OCI-LY3 (cell line): Measurements from ENCODE around the gene ZNF467.
A peak's percentile ranks its signal among the peaks of the same experiment; 100 is the strongest.

Experiments
- H2AFZ ChIP-seq: fragments of 200-600, 300-600 bp; shearing (Covaris generic); 2 replicates; pipeline ENCODE4 v1.6.0; 2014; ENCODE audit warnings: antibody characterized with exemption, low read depth, low read length
- H3K27ac ChIP-seq: fragments of 200-600, 300-600 bp; sonication (generic); 2 replicates; pipeline ENCODE4 v1.5.1; 2014; ENCODE audit warnings: mild to moderate bottlenecking, low read length, moderate library complexity, mixed read lengths
- H3K27me3 ChIP-seq: fragments of 200-600, 300-600 bp; sonication (generic); 2 replicates; pipeline ENCODE4 v1.6.1; 2014; ENCODE audit warnings: low read depth, low read length, mixed read lengths
- H3K36me3 ChIP-seq: fragments of 200-600, 300-600 bp; sonication (generic); replicated peaks from 2 replicates; pipeline ENCODE3; 2014; ENCODE audit warnings: low read depth, low read length, mixed read lengths
- H3K4me1 ChIP-seq: fragments of 300-600, 200-600 bp; sonication (generic); 2 replicates; pipeline ENCODE4 v1.6.1; 2014; ENCODE audit warnings: low read length, mixed read lengths
- H3K4me2 ChIP-seq: fragments of 200-600, 300-600 bp; sonication (generic); 2 replicates; pipeline ENCODE4 v1.6.1; 2014; ENCODE audit warnings: low read length, mixed read lengths
- H3K4me3 ChIP-seq: fragments of 300-600, 200-600 bp; sonication (generic); 2 replicates; pipeline ENCODE4 v1.5.1; 2014; ENCODE audit warnings: antibody characterized with exemption, mild to moderate bottlenecking, low read length, moderate library complexity
- H3K79me2 ChIP-seq: fragments of 300-600, 200-600 bp; shearing (Covaris generic); 2 replicates; pipeline ENCODE4 v1.6.1; 2014; ENCODE audit warnings: mild to moderate bottlenecking, low read length, mixed read lengths
- H3K9ac ChIP-seq: fragments of 300-600, 200-600 bp; shearing (Covaris generic); 2 replicates; pipeline ENCODE4 v1.6.0; 2014; ENCODE audit warnings: mild to moderate bottlenecking, low read length, moderate library complexity
- H3K9me3 ChIP-seq: fragments of 200-600, 300-600 bp; shearing (Covaris generic); 2 replicates; pipeline ENCODE4 v1.6.1; 2014; ENCODE audit warnings: low read length, mixed read lengths; ENCODE audit not compliant: insufficient read depth
- H4K20me1 ChIP-seq: fragments of 200-600, 300-600 bp; sonication (generic); 2 replicates; pipeline ENCODE4 v1.6.1; 2016; ENCODE audit warnings: low read length, mixed read lengths; ENCODE audit not compliant: insufficient read depth
- EZH2phosphoT487 ChIP-seq: fragments of 200-600 bp; shearing (Covaris generic); IDR thresholded peaks from 2 replicates; pipeline ENCODE4 v1.6.1; 2018; ENCODE audit warnings: antibody characterized with exemption, mixed run types, low read depth
- TF ChIP-seq, protein P1 (sequence below): fragments of 200-600, 300-600 bp; sonication (generic); IDR thresholded peaks from 2 replicates; pipeline ENCODE4 v1.5.1; 2014; ENCODE audit warnings: antibody characterized with exemption, low read length, low read depth

ZNF467 gene

DNA sequence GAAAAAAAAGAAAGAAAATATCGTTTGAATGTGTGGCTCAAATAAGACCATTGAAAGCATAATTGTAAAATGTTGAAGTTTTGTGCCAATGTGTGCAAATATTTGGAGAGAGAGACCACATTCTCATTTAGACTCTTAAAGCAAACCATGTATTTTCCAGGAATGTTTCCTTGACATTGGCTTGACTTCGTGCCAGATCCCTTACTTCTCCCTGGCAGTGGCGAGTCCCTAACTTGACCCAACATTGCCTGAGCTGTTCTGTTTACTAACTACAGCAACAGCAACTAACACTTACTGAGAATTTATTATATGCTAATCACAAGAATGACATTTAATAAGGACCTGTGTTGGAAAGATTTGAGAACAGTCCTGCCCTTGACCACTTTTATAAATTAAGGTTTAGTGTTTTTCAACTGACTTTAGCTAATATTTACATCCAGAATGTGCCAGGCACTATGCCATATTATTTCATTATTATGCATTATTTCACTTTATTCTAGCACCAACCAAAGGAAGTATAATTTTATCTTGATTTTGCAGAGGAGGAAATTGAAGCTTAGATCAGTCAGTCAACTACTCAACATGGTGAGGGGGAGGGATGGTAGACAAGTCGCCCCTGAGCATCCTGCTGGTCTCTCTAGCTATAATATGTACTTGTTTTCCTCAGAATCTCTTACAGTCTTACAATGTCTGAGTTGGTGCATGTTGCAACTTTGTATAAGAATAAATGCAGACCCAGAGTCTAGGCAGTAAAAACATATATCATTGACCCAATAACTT is 29.7 kb downstream of the ZNF467 start:
- H3K79me2 ChIP-seq, result no peaks in the 10 kb centered on the region
- no peaks in the 10 kb centered on the region for H3K9me3 ChIP-seq
- no peak overlapping the region for H3K27ac ChIP-seq
- H2AFZ ChIP-seq, result no peak overlapping the region
- no peak overlapping the region for H3K4me2 ChIP-seq
- no peak overlapping the region for H3K9ac ChIP-seq
- H4K20me1 ChIP-seq, result no peaks in the 10 kb centered on the region
- H3K4me1 ChIP-seq, result 0 out of 2 replicates have a peak, but pooled peaks cover 4% of the 10 kb centered on the region
- H3K36me3 ChIP-seq, result no peaks in the 10 kb centered on the region
- 0 out of 2 replicates have a peak, but pooled peaks cover 2% of the 10 kb centered on the region for H3K27me3 ChIP-seq
- H3K4me3 ChIP-seq, result no peak overlapping the region
- TF ChIP-seq, protein P1, sequence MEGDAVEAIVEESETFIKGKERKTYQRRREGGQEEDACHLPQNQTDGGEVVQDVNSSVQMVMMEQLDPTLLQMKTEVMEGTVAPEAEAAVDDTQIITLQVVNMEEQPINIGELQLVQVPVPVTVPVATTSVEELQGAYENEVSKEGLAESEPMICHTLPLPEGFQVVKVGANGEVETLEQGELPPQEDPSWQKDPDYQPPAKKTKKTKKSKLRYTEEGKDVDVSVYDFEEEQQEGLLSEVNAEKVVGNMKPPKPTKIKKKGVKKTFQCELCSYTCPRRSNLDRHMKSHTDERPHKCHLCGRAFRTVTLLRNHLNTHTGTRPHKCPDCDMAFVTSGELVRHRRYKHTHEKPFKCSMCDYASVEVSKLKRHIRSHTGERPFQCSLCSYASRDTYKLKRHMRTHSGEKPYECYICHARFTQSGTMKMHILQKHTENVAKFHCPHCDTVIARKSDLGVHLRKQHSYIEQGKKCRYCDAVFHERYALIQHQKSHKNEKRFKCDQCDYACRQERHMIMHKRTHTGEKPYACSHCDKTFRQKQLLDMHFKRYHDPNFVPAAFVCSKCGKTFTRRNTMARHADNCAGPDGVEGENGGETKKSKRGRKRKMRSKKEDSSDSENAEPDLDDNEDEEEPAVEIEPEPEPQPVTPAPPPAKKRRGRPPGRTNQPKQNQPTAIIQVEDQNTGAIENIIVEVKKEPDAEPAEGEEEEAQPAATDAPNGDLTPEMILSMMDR, result no peak
- TF ChIP-seq EZH2phosphoT487, result no peak

DNA sequence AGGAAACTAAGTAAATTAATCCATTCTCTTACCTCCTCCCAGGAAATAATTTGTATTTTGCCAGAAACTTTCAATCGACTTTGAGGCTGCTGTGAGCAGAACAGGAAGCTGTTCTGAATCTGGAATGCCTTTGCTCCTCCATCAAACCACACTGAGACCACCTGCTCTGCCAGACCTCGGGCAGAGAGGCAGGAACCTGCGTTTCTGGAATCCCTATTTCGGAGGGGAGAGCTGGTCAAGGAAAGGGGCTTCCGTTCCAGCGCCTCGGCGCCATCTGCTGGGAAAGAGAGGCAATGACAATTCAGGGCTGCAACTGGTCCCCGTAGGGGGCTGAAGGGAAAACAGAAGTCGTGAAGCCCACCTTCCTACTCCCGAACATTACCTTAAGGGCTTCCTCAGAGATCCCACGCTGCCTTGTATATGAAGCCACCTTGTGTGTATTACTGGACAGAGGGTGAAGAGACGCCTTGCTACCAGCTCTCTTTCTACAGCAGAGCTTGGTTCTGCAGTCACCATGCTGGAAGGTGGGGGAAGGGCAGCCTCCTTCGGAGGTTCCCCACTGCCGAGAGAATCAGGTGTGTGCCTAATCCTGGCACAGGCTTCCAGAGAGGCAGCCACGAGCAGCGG is 31.2 kb downstream of the ZNF467 start:
- Histone ChIP-seq H3K9ac (peak overlapping the region; percentile 65), H3K4me2 (peak overlapping the region; percentile 91), H3K27me3 (0 out of 2 replicates have a peak, but pooled peaks cover 2% of the 10 kb centered on the region), H3K9me3 (no peaks in the 10 kb centered on the region), H3K4me3 (peak overlapping the region; percentile 83), H3K27ac (no peak overlapping the region), H3K36me3 (no peaks in the 10 kb centered on the region), H4K20me1 (no peaks in the 10 kb centered on the region), H2AFZ (peak overlapping the region; percentile 100), H3K79me2 (no peaks in the 10 kb centered on the region), H3K4me1 (0 out of 2 replicates have a peak, but pooled peaks cover 4% of the 10 kb centered on the region)
- no peak for TF ChIP-seq EZH2phosphoT487
- TF ChIP-seq, protein P1, result peak; percentile 90

- peak overlapping the region; percentile 91 for H3K4me2 ChIP-seq
- 0 out of 2 replicates have a peak, but pooled peaks cover 4% of the 10 kb centered on the region for H3K4me1 ChIP-seq
- H3K9ac ChIP-seq, result peak overlapping the region; percentile 65
- no peaks in the 10 kb centered on the region for H3K36me3 ChIP-seq
- no peaks in the 10 kb centered on the region for H3K9me3 ChIP-seq
- peak overlapping the region; percentile 100 for H2AFZ ChIP-seq
- H4K20me1 ChIP-seq, result no peaks in the 10 kb centered on the region
- H3K4me3 ChIP-seq, result peak overlapping the region; percentile 83
- no peaks in the 10 kb centered on the region for H3K79me2 ChIP-seq
- H3K27ac ChIP-seq, result no peak overlapping the region
- H3K27me3 ChIP-seq, result 0 out of 2 replicates have a peak, but pooled peaks cover 2% of the 10 kb centered on the region
- TF ChIP-seq, protein P1, result no peak
- no peak for TF ChIP-seq EZH2phosphoT487
Observed at GRCh38 chr7:149741629-149742028, 31.8 kb downstream of the ZNF467 start.
